ENCODE measurements around the gene NUP42.

DNA sequence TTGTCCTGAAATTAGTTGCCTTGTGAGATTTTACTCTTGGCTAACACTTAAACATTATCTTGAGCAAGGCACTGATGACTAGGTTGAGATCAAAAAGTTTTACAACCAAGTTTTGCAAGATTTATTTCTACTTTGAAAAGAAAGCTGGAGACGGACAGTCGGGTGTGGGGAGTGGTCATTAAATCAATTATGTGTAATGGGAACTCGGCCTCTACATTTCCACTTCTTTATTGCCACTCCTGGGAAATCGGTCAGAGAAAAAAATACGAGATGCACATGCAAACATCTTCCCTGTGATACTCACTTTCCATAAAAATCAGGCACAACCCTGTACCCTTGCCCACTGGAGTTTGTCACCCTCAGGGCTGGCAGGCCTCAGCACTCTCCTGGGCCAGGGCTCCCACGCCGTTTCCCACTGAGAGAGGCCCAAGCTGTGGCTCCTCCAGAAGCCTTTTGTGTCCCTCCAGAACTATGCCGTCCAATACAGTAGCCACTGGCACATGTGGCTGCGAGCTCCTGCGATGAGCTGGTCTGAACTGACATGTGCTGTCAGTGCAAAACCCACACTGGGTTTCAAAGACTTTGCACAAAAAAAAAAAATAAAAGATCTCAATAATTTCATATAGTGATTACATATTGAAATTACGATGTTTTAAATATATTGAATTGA, 57.3 kb downstream of the NUP42 start:
- TF ChIP-seq, protein P1, sequence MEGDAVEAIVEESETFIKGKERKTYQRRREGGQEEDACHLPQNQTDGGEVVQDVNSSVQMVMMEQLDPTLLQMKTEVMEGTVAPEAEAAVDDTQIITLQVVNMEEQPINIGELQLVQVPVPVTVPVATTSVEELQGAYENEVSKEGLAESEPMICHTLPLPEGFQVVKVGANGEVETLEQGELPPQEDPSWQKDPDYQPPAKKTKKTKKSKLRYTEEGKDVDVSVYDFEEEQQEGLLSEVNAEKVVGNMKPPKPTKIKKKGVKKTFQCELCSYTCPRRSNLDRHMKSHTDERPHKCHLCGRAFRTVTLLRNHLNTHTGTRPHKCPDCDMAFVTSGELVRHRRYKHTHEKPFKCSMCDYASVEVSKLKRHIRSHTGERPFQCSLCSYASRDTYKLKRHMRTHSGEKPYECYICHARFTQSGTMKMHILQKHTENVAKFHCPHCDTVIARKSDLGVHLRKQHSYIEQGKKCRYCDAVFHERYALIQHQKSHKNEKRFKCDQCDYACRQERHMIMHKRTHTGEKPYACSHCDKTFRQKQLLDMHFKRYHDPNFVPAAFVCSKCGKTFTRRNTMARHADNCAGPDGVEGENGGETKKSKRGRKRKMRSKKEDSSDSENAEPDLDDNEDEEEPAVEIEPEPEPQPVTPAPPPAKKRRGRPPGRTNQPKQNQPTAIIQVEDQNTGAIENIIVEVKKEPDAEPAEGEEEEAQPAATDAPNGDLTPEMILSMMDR (IDR thresholded peaks at IDR 0.05) = no peak
- no peak for TF ChIP-seq SIN3A (IDR thresholded peaks at IDR 0.05; ENCODE audit: borderline replicate concordance, insufficient read depth, low read depth, low read length)
